SIG-M5 (cell line): Measurements from ENCODE around the gene ZNRF2.
"Not testable (repeated sequence)": the region's sequence is repeated elsewhere in the genome, so short reads cannot be mapped to it uniquely, and the experiment has no call there.

Experiments used
- DNase-seq: peaks from one replicate; lab custom pipeline; 2025; lab: John Stamatoyannopoulos, UW

The ZNRF2 gene

DNA sequence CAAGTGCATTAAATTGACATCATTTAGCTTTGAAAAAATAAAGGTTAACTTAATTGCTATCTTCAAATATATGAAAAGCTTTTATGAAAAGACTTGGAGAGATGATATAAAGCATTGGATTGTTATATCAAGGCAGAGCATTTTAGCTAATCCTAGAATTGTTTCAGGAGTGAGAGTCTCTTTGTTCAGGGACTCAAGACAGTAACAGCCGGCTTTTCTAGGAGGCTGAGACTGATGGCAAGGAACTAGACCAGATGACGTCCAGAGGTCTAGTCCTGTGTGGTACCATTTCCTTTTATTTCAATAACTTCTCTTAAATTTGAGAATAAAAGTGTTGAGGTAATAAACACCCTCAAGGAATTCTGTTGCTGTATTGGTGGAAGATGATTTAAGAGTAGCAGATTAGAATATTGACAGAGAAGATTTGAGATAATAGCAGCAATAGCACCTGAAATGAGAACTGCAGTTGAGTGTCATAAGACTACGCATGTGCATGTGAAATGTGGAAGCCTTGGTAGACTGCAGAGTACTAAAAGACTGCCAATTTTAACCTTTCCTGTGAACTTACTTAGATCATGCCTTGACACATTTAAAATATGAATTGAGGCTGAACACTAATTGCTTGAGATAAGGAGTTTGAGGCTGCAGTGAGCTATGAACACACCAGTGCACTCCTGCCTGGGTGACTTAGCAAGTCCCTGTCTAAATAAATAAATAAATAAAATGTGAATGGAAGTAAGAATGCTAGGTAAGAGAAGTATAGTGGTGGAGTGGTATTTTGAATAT is 79.6 kb downstream of the ZNRF2 start:
- DNase-seq = no peak

DNA sequence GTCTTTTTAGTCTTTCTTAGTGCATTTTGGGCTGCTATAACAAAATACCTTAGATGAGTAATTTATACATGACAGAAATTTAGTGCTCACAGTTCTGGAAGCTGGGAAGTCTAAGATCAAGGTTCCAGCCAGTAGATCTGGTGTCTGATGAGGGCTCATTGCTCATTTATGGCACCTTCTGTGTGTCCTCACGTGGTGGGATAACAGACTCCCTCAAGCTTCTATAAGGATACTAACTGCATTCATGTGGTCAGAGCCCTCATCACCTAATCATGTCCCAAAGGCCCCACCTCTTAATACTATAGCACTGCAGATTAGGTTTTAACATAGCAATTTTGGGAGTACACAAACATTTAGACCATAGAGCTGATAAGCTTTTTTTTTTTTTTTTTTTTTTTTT is 80.4 kb downstream of the ZNRF2 start:
- no peak for DNase-seq

DNA sequence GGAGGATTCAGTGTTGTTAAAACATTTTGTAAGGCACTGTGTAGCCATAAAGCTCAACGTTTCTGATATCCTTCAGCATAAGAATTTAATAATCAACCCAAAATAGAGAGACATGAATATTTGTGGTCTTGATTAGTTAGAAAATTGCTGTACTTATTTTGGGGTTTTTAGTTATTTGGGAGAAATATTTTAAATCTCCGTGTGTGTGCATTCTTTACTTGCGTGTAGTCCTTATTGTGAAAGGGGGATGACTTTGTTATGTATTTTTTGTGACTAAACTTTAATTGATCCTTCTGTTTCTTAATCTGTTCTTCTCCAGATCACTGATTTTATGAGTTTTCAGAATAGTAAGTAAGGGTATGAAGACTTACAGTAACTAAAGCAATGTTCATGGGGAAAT is 81.2 kb downstream of the ZNRF2 start:
- no peak for DNase-seq

DNA sequence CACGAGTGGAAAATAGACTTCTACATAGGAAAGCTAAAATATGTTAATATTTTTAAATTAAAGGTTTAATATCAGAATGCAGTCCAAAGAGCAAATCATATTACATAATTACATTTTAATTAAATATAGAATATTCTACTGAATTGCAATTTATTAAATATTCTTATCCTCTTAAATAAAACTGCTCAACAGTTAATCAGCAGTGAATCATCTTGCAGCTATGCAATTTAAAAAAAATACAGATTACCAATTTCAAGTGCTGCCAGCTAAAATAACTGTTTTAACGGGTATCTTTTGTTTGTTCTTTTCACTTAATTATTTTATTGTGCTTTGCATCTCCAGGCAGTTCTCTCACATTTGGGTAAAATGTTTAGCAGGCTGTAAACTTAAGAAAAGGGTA is 82.2 kb downstream of the ZNRF2 start:
- no peak for DNase-seq

DNA sequence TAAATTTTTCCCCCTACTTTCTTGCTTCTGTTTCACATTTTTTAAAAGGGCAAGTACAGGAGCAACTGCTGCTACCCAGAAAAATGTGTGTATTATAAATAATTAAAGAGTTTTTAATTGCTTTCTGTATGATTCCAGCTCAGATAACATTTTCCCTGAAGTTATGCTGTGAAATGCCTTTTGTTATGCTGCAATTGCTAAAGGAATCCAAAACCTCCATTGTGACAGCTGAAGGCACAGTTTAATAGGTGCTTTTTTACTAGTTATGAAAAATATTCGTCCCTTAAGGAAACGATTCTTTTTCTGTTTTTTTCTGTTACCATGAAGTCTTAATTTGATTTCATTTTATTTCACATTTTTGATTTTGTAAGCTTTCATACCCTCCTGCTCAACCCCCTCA is 83.2 kb downstream of the ZNRF2 start:
- no peak for DNase-seq

DNA sequence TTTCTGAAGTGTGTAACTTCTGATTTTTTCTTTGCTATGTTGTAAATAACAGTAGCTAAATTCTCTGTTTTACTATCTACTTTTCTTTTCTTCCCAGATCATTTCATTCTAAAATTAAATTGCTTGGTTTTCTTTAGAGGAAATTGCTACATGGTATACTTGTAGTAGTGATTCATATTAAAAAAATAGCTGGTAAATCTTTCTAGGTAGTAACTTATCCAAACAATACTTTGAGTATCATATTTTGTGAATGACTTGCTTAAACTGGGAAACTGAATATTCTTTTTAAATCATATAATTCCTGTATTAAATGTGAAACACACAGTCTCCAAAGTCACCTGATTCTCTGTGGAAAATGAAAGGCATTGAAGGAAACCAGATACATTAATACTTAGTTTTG is 85.5 kb downstream of the ZNRF2 start:
- DNase-seq = no peak

DNA sequence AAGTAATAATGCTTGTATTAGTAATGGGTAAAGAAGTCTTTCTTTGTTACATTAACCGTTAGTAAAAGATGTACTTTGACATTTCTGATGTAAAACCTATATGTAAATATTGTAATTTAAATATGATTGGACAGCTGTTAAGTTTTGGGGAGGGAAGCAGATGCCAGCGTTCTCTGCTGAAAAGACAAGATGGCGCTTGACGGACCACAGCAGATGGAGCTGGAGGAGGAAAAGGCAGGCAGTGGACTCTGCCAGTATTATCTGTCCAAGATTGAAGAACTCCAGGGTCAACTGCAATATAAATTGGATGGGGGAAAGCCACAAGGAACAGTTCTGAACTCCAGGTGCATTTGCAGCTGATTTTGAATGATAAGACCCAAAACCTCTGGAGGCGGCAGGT is 86.9 kb downstream of the ZNRF2 start:
- no peak for DNase-seq

DNA sequence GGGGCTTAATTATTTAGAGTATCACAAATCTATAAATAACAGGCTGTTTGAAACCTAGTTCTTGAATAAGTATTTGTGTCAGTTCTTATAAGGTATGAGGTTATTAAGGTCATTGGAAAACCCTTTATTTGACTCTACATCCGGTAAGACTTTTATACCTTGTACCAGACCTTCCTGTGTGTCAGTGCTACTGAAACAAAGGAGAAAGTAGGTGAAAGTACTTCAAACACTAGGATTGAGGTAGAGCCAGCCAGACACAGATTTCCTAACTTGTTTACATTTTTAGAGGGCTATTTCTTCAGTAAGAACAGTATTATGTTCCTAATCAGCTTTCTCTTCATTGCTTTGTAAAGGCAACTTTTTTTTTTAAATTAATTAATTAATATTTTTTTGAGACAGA is 93.9 kb downstream of the ZNRF2 start:
- DNase-seq = no peak

DNA sequence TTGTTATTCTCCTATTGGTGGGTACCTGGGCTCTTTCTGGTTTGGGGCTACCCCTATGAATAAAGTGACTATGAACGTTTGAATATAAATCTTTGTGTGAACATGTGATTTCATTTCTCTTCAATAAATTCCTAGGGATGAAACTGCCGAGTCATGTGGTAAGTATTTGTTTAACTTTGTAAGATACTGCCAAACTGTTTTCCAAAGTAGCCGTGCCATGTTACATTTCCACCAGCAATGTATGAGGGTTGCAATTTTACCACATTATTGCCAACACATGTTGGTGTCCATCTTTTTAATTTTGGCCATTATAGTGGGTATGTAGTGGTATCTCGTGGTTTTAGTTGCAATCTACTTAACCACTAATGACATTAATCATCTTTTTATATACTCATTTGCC is 94.7 kb downstream of the ZNRF2 start:
- DNase-seq = no peak

DNA sequence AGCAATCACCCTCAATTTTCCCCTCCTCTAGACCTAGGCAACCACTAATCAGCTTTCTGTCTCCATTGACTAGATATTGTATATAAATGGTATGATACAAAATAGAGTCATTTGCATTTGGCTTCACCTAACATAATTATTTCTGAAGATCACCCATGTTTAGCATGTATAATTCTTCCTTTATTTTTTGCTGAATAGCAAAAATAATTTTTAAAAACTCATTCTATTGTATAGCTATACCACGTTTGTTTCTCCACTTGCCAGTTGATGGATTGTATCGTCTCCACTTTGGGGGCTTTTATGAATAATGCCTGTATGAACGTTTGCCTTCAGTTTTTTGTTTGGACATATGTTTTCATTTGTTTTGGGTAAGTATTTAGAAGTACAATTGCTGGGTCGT is 95.3 kb downstream of the ZNRF2 start:
- DNase-seq = no peak

DNA sequence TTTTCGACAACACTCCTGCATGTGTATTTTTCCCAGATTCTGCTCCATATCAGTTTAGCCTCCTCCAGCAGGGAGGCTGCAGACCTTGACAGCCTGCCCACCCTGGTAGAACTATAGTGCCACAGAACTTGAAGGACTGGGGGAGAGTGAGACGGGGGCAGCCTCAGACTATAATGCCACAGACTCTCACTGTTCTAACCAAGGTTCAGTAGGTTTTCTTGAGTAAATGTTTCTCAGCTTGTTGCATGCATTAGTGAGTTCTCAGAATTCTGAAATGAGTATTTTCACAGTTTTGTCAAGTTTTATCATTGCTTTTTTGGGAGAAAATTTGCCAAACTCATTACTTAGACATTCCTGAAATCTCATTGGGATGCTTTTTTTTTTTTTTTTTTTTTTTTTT is 95.9 kb downstream of the ZNRF2 start:
- no peak for DNase-seq

DNA sequence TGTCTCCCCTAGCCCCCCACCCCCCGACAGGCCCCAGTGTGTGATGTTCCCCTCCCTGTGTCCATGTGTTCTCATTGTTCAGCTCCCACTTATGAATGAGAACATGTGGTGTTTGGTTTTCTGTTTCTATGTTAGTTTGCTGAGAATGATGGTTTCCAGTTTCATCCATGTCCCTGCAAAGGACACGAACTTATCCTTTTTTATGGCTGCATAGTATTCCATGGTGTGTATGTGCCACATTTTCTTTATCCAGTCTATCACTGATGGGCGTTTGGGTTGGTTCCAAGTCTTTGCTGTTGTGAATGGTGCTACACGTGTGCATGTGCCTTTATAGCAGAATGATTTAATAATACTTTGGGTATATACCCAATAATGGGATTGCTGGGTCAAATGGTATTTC is 96.4 kb downstream of the ZNRF2 start:
- not testable (repeated sequence) for DNase-seq

DNA sequence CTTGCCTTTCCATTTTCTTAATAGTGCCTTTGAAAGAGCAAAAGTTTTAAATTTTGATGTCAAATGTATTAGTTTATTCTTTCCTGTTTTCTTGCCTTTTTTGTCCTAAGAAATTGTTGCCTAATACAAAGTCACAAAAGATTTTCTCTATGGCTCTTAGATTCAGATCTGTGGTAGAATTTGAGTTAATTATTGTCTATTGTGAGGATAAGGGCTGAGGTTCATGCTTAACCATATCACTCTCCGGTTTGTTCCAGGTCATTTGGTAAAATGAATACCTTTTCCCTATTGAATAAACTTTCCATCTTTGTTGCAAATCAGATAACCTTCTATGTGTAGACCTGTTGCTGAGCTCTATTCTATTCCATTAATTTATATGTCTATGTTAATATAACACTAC is 98.2 kb downstream of the ZNRF2 start:
- no peak for DNase-seq

DNA sequence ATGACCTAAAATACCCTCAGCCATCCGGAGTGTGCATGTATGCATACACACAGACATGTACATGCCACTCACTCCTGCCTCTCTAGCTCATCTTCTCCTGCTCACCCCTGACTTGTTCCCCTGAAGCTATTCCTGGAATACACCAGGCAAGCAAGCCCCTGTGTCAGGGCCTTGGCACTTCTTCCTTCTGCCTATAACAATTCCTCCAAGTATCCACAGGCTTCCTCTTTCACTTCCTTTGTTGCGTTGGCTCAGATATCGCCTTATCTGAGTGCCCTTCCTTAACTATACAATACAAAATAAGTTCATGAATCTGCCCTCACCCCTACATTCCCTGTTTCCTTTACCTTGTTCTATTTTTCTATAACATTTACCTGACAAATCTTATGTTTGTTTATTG is 105.4 kb downstream of the ZNRF2 start:
- no peak for DNase-seq

DNA sequence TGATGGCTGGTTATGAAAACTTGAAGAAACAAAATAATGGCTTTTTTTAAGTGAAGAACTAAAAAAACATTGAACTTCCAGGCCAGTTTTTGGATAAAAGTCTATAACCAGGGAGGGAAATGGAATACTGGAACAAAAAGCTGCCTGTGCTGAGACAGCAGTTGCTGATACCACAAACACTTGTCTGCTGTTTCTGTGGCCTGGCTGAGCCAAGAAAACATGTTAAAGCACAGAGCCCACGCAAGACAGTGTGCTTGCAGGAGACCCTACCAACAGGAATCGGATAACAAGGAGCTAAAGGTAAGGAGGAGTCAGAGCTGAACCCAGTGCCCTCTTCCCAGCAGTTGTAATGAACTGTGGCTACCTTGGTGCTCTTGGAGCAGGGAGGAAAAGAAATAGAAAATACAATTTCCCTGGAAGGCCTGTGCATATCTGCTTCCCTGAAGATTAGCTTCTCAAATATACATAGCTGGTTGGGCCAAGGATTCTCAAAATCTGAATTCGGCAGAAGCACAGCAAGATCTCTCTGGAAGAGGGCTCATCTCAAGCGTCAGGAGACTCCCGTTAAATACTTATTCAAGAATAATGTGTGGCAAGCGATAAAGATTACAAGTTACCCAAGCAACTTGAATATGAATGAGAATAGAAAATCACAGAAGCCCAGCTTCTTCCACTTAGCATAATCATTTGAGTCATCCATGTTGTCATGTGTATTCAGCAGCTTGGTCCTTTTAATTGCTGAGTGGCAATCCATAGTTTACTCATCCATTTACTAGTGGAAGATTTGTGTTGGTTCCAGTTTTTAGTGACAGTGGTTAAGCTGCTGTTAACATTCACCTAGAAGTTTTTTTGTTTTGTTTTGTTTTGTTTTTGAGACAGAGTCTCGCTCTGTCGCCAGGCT is 106.6 kb downstream of the ZNRF2 start:
- DNase-seq = no peak

DNA sequence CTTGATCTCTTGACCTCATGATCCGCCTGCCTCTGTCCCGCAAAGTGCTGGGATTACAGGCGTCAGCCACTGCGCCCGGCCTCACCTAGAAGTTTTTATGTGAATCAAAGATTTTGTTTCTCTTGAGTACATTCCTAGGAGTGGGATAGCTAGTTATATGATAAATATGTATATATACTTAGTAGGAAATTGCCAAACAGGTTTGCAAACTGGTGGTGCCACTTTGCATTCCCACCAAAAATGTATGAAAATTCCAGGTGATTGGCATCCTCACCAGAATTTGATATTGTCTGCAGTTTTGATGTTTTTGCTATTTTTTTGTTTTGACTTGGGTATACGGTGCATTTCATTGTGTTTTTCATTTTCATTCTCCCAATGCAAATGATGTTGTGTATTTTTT is 107.4 kb downstream of the ZNRF2 start:
- no peak for DNase-seq

DNA sequence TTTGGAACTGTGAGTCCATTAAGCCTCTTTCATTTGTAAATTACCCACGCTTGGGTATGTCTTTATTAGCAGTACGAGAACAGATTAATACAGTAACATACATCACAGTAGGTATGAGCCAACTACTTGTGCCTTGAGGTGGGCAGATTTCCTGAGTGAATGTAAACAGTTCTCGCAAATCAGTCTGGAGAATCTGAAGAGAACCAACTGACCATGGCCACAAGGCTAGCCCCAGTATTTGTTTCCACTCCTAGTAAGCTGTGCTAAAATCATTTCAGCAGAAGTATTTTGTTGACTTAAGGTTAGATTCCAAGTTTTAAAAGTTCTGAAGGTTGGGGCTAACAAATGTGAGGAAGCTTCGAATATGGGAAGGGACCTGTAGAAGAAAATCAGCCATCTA is 111.3 kb downstream of the ZNRF2 start:
- no peak for DNase-seq

DNA sequence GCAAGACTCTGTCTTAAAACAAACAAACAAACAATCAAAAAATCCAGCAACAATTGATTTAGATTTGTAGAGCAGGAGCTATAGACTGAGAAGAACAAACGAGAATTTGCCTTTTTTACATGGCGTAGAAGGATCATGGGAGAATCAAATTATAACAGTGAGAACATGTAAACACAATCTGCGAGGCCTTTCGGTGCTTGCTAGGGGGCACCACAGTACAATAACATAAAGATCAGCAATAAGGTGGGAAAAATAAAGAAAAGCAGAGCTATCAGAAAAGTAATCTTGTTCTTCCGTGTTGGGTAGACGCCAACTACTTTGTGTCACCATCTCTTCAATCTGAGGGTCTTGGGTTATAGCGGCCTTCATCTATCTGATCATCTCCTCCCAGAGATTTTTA is 112.0 kb downstream of the ZNRF2 start:
- no peak for DNase-seq

DNA sequence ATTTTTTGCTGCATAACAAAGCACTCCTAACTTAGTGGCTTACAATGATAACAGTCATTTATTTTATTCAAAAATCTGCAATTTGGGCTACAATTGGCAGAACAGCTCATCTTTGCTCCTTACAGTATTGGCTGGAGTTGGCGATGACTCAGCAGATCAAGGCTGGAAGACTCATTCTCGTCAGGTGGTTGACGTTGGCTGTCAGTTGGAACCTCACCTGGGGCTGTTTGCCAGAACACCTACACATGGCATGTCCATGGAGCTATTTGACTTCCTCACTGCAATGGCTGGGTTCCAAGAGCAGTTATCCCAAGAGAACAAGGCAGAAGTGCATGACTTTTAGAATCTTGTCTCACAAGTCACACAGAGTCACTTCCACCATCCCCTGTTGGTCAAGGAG is 119.1 kb downstream of the ZNRF2 start:
- no peak for DNase-seq

DNA sequence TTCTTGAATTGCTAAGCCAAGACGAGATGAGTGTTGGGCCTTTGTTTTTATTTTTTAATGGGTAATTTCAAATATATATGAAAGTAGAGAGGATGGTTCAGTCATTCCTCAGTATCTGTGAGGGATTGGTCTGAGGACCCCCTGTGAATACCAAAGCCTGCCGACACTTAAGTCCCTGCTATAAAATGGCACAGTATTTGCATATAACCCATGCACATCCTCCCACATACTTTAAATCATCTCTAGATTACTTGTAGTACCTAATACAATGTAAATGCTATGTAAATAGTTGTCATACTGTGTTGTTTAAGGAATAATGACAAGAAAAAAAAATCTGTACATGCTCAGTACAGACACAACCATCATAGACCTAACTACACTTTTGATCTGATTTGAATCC is 120.8 kb downstream of the ZNRF2 start:
- DNase-seq = no peak

DNA sequence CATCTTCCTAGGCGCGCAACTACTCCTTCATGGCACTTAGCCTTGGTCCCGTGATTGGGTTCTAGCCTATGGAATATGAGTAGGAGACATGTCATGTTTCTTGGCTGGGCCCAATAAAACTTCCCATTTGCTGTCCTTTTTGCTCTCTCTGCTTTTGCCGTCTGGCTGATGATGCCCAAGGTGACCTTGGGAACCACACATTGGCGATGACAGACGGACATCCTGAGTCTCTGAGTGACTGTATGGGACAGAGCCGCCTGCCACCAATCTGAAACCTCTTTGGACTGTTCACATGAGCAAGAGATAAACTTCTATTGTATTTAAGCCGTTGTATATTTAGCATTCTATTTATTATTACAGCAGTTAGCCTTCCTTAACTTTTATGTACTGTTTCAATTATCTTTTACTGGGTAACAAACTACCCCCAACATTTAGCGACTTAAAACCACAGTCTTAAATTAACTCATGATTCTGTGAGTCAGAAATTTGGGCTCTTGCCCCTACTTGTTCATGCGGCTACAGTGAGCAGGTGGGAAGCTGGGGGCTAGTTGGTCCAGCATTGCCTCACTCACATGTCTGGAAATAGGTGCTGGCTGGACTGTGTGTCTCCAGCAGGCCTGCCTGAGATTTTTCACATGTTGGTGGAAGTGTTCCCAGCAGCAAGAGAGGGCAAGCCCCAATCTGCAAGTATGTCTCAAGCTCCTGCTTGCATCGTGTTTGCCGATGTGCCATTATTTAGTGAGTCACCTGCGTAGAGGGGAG is 122.4 kb downstream of the ZNRF2 start:
- DNase-seq = no peak

DNA sequence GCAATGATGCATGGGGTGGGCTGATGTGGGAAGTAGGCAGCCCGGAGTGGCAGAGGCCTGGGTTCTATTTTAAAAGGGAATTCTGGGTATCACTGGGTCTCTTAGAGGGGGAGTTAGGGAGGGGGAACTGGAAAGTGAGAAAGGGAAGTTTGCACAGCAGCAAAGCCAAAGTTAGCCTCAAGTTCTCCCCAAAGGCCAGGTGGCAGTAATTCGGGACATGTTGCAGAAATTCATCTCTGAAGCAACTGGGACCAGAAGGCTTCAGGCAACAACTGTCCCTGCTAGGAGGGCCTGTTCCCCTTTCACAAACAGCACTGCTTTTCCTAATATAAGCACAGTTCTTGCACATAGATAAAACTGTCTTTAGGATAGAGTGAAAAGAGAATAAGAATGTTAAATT is 126.8 kb downstream of the ZNRF2 start:
- DNase-seq = no peak

DNA sequence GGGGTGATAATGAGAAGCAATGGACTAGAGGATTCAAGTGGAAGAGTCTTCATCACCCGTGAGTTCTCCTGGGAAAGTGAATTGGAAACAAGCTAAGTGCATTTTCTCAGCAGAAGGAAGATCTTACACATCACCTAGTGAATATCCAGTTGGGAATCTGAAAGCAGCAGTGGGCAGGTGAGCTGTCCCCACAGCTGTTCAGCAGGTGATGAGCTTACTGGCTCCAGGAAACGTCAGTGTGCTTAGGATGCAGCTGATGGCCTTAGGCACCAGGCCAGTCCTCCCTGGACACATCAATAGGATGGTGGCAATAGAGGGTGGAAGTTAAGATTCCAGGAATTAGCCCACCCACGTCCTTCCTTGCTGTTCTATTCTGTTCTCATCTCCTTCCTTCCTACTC is 127.5 kb downstream of the ZNRF2 start:
- no peak for DNase-seq
